OCI-LY1 (cell line): Measurements from ENCODE around the gene ATCAY.

Experiments
- EZH2 ChIP-seq: fragments of 200-600 bp; sonication (generic), shearing (Covaris generic); IDR thresholded peaks from 2 replicates; pipeline ENCODE4 v1.8.0; 2017; ENCODE audit warnings: borderline replicate concordance, mixed run types, mild to moderate bottlenecking, antibody characterized with exemption, low read length, moderate library complexity, mixed read lengths
- TF ChIP-seq, protein P1 (sequence below): fragments of 200-600 bp; sonication (generic), shearing (Covaris generic); IDR thresholded peaks from 2 replicates; pipeline ENCODE4 v1.5.1; 2017; ENCODE audit warnings: mild to moderate bottlenecking, antibody characterized with exemption, low read length, moderate library complexity, mixed read lengths

DNA sequence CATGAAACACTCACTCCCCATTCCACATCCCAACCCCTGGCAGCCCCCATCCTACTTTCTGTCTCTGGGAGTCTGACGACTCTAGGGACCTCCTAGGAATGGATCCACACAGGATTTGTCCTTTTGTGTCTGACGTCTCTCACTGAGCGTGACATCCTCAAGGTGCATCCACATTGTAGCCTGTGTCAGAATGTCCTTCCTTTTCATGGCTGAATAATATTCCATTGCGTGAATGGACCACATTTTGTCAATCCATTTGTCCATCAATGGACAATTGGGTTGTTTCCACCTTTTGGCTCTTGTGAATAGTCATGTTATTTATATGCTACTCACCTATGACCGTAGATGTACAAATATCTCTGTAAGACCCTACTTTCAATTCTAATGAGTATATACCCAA lies 35.5 kb downstream of the ATCAY start:
- TF ChIP-seq, protein P1, sequence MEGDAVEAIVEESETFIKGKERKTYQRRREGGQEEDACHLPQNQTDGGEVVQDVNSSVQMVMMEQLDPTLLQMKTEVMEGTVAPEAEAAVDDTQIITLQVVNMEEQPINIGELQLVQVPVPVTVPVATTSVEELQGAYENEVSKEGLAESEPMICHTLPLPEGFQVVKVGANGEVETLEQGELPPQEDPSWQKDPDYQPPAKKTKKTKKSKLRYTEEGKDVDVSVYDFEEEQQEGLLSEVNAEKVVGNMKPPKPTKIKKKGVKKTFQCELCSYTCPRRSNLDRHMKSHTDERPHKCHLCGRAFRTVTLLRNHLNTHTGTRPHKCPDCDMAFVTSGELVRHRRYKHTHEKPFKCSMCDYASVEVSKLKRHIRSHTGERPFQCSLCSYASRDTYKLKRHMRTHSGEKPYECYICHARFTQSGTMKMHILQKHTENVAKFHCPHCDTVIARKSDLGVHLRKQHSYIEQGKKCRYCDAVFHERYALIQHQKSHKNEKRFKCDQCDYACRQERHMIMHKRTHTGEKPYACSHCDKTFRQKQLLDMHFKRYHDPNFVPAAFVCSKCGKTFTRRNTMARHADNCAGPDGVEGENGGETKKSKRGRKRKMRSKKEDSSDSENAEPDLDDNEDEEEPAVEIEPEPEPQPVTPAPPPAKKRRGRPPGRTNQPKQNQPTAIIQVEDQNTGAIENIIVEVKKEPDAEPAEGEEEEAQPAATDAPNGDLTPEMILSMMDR, result no peak
- no peak for TF ChIP-seq EZH2
